ENCODE measurements around the gene COG3.

- no peak for TF ChIP-seq EZH2 (IDR thresholded peaks at IDR 0.05)
- TF ChIP-seq POLR2AphosphoS5 (IDR thresholded peaks at IDR 0.05; ENCODE audit: borderline replicate concordance, low read depth, low read length) = no peak
- TF ChIP-seq FOXP2 (optimal IDR thresholded peaks at IDR 0.05; ENCODE audit: control extremely low read depth, extremely low read length, insufficient read depth) = no peak
Measured at GRCh38 chr13:45554604-45555109, 89.9 kb downstream of the COG3 start.

All from SK-N-MC (cell line).